Posterior cingulate gyrus (tissue), 11 donors: ENCODE data around the gene ABHD12B.
A peak's percentile ranks its signal among the peaks of the same experiment; 100 is the strongest.

Experiments used
- DNase-seq, 10 donors: peaks; one replicate each; pipeline versions ENCODE4 v3.0.0 to v3.0.0-alpha.2; 2020 to 2021; ENCODE audit warnings: mixed read lengths in 3 of 10
- intact Hi-C: fragments of 100-400 bp; cut with DNase I; formaldehyde crosslinking; loops from one replicate; pipeline ENCODE4 v1.15.1; 2023

ABHD12B gene

GRCh38 chr14:50837271-50837670 lies 34.6 kb upstream of the ABHD12B start:
- intact Hi-C loops, result no loop called here
- no peak for DNase-seq

- intact Hi-C loops, result no loop called here
- DNase-seq, result no peak
These were observed 33.9 kb upstream of the ABHD12B start for GRCh38 chr14:50837850-50838470.

GRCh38 chr14:50839048-50839447 lies 32.8 kb upstream of the ABHD12B start:
- intact Hi-C loops, result no loop called here
- no peak for DNase-seq

- intact Hi-C loops, result no loop called here
- no peak for DNase-seq
These were observed 32.2 kb upstream of the ABHD12B start for GRCh38 chr14:50839691-50840090.

GRCh38 chr14:50844391-50844790 lies 27.5 kb upstream of the ABHD12B start:
- DNase-seq, result no peak
- intact Hi-C loops, result no loop called here

GRCh38 chr14:50845166-50845565 lies 26.7 kb upstream of the ABHD12B start:
- intact Hi-C loops, result no loop called here
- no peak for DNase-seq

- intact Hi-C loops, result no loop called here
- no peak for DNase-seq
These were observed 25.5 kb upstream of the ABHD12B start for GRCh38 chr14:50846226-50846880.

GRCh38 chr14:50853891-50854290 lies 18.0 kb upstream of the ABHD12B start:
- DNase-seq, result no peak
- intact Hi-C loops, result loop anchor here (10.0 kb wide), 1 partner anchor 69 kb away; no protein-coding TSS in a partner anchor

- intact Hi-C loops, result loop anchor here (10.0 kb wide), 1 partner anchor 70 kb away; no protein-coding TSS in a partner anchor
- no peak for DNase-seq
These were observed 17.3 kb upstream of the ABHD12B start for GRCh38 chr14:50854521-50854920.

GRCh38 chr14:50855558-50855957 lies 16.3 kb upstream of the ABHD12B start:
- DNase-seq, result no peak
- intact Hi-C loops, result loop anchor here (10.0 kb wide), 1 partner anchor 71 kb away; no protein-coding TSS in a partner anchor

GRCh38 chr14:50856660-50857059 lies 15.2 kb upstream of the ABHD12B start:
- intact Hi-C loops, result loop anchor here (10.0 kb wide), 1 partner anchor 72 kb away; no protein-coding TSS in a partner anchor
- peak in 2 of 10 donors; percentile 44 to 75 for DNase-seq

GRCh38 chr14:50859296-50859624 lies 12.6 kb upstream of the ABHD12B start:
- intact Hi-C loops, result loop anchor here (10.0 kb wide), 1 partner anchor 74 kb away; no protein-coding TSS in a partner anchor
- peak in 1 of 10 donors; percentile 27 for DNase-seq

GRCh38 chr14:50860478-50861086 lies 11.3 kb upstream of the ABHD12B start:
- intact Hi-C loops, result loop anchor here (5.0 to 10.0 kb wide), 2 partner anchors 97 to 246 kb away; no protein-coding TSS in a partner anchor
- DNase-seq, result peak; percentile 71 to 96 (median 85)

GRCh38 chr14:50862036-50862570 lies 9.8 kb upstream of the ABHD12B start:
- intact Hi-C loops, result loop anchor here (5.0 to 10.0 kb wide), 2 partner anchors 95 to 247 kb away; no protein-coding TSS in a partner anchor
- DNase-seq, result no peak

- intact Hi-C loops, result loop anchor here (5.0 to 10.0 kb wide), 2 partner anchors 93 to 249 kb away; no protein-coding TSS in a partner anchor
- no peak for DNase-seq
These were observed 7.6 kb upstream of the ABHD12B start for GRCh38 chr14:50864237-50864636.

GRCh38 chr14:50864946-50865345 lies 6.9 kb upstream of the ABHD12B start:
- no peak for DNase-seq
- intact Hi-C loops, result loop anchor here (5.0 to 10.0 kb wide), 2 partner anchors 92 to 250 kb away; no protein-coding TSS in a partner anchor

- intact Hi-C loops, result loop anchor here (10.0 kb wide), 1 partner anchor 251 kb away; no protein-coding TSS in a partner anchor
- DNase-seq, result no peak
These were observed 6.3 kb upstream of the ABHD12B start for GRCh38 chr14:50865391-50866076.

- no peak for DNase-seq
- intact Hi-C loops, result no loop called here
These were observed 625 bp upstream of the ABHD12B start for GRCh38 chr14:50871228-50871627.

- no peak for DNase-seq
- intact Hi-C loops, result no loop called here
These were observed 2.9 kb downstream of the ABHD12B start for GRCh38 chr14:50874757-50875156.

GRCh38 chr14:50875359-50876070 lies 3.7 kb downstream of the ABHD12B start:
- intact Hi-C loops, result no loop called here
- no peak for DNase-seq
